ENCODE measurements around the gene PTPRM.

GRCh38 chr18:7691206-7691605 lies 124.1 kb downstream of the PTPRM start:
- TF ChIP-seq RFX5 (IDR thresholded peaks at IDR 0.05; ENCODE audit: low read length) = no peak
- no peak for TF ChIP-seq CTCF (IDR thresholded peaks at IDR 0.05)
- no peak for TF ChIP-seq MAX (IDR thresholded peaks at IDR 0.05; ENCODE audit: low read depth)
- no peak for TF ChIP-seq RAD21 (IDR thresholded peaks at IDR 0.05; ENCODE audit: low read length)
- no peak for TF ChIP-seq EZH2phosphoT487 (IDR thresholded peaks at IDR 0.05; ENCODE audit: borderline replicate concordance, low read depth)
- no peak for TF ChIP-seq POLR2AphosphoS5 (IDR thresholded peaks at IDR 0.05; ENCODE audit: low read depth, low read length)
- no peak for TF ChIP-seq TEAD4 (IDR thresholded peaks at IDR 0.05; ENCODE audit: borderline replicate concordance, insufficient read depth)
- no peak for TF ChIP-seq MXI1 (IDR thresholded peaks at IDR 0.05; ENCODE audit: low read depth, low read length)
- TF ChIP-seq EP300 (IDR thresholded peaks at IDR 0.05; ENCODE audit: borderline replicate concordance in 1 of 2, low read depth in 1 of 2, low read length in 1 of 2) = no peak
- no peak for TF ChIP-seq REST (IDR thresholded peaks at IDR 0.05; ENCODE audit: low read depth, low read length)
- no peak for TF ChIP-seq TAF1 (IDR thresholded peaks at IDR 0.05; ENCODE audit: borderline replicate concordance, low read depth, low read length)
- TF ChIP-seq NRF1 (IDR thresholded peaks at IDR 0.05; ENCODE audit: low read depth, low read length) = no peak
- no peak for TF ChIP-seq RCOR1 (IDR thresholded peaks at IDR 0.05; ENCODE audit: low read length)
- TF ChIP-seq GABPA (IDR thresholded peaks at IDR 0.05; ENCODE audit: low read depth) = no peak
